HepG2 (cell line): ENCODE data around the gene MBD5. TPM values are rescaled to one million over a fixed set of nuclear protein-coding genes. Genes with fewer than 3 reads are reported as not detected.

Source experiments
- ATAC-seq: fragments of 200-7000 bp; cut with Tn5 transposase; 3 replicates; pipeline ENCODE4 v1.9.1; 2020; ENCODE audit warnings: mild to moderate bottlenecking, moderate library complexity
- BruUV-seq: library from RNA; stranded (reverse); fragments of 400-500 nt; replicated peaks from 2 replicates; lab custom pipeline; 2021; lab: Mats Ljungman, UMichigan
- CTCF ChIA-PET: fragments of 300-600 bp; formaldehyde crosslinking; extraction: SDS; loops from one replicate; lab custom pipeline; 2021; ENCODE audit warnings: low total read pairs, inconsistent platforms, low intra/inter-chr PET ratio; lab: Yijun Ruan, JAX
- POLR2A ChIA-PET: fragments of 350-600 bp; sonication (Branson Sonifier 250); formaldehyde crosslinking; loops from one replicate; lab custom pipeline; 2020; ENCODE audit warnings: antibody characterized with exemption, inconsistent platforms; lab: Yijun Ruan, JAX
- DNase-seq: peaks from one replicate; pipeline ENCODE4 v3.0.0-alpha.2; 2015; ENCODE audit warnings: low spot score
- FAIRE-seq: peaks from 3 replicates; lab custom pipeline; 2011; peaks lifted over from hg19 to GRCh38; lab: Jason Lieb, UNC
- H2AFZ ChIP-seq: one replicate; pipeline ENCODE4 v1.6.1; 2011; ENCODE audit warnings: low read length, inconsistent platforms
- H3K27ac ChIP-seq: fragments of 300-600 bp; 3 replicates; pipeline ENCODE4 v1.8.0; 2011; ENCODE audit warnings: mixed run types, mild to moderate bottlenecking, mixed read lengths, low read length, inconsistent platforms; ENCODE audit not compliant: insufficient read depth; ENCODE audit errors: extremely low read length
- H3K27me3 ChIP-seq, 2 experiments: fragments of 200-600 bp in 1 of 2; 2 replicates in 1 of 2; 3 replicates in 1 of 2; pipeline versions ENCODE4 v1.6.0 to v1.8.0; 2011; ENCODE audit warnings: low read length in 2 of 2, mild to moderate bottlenecking in 2 of 2, moderate library complexity in 2 of 2, inconsistent platforms in 1 of 2; ENCODE audit not compliant: insufficient read depth in 2 of 2, control insufficient read depth in 1 of 2
- H3K36me3 ChIP-seq, 2 experiments: fragments of 200-600 bp in 1 of 2; replicated peaks in 1 of 2; 2 replicates in 1 of 2; 3 replicates in 1 of 2; pipeline versions ENCODE4 v1.5.1 to v1.8.0; 2011; ENCODE audit warnings: low read length in 2 of 2, inconsistent platforms in 1 of 2; ENCODE audit not compliant: insufficient read depth in 2 of 2, control insufficient read depth in 1 of 2
- H3K4me1 ChIP-seq: 2 replicates; pipeline ENCODE4 v1.5.1; 2012; ENCODE audit warnings: low read length, inconsistent platforms; ENCODE audit not compliant: insufficient read depth
- H3K4me2 ChIP-seq: 2 replicates; pipeline ENCODE4 v1.6.0; 2011; ENCODE audit warnings: low read depth, low read length, inconsistent platforms
- H3K4me3 ChIP-seq, 3 experiments: fragments of 200-600 bp in 1 of 3; sonication (generic), shearing (Covaris generic) in 1 of 3; replicated peaks in 1 of 3; 2 replicates each; pipeline ENCODE4 v1.5.1; 2011 to 2016; ENCODE audit warnings: low read length in 3 of 3, inconsistent platforms in 2 of 3, low read depth in 2 of 3, mild to moderate bottlenecking in 2 of 3, control low read depth in 1 of 3, mixed read lengths in 1 of 3; ENCODE audit not compliant: insufficient read depth in 1 of 3
- H3K79me2 ChIP-seq: one replicate; pipeline ENCODE4 v1.6.1; 2011; ENCODE audit warnings: low read length, inconsistent platforms; ENCODE audit not compliant: insufficient read depth
- H3K9ac ChIP-seq: 2 replicates; pipeline ENCODE4 v1.6.0; 2011; ENCODE audit warnings: mild to moderate bottlenecking, low read depth, low read length, inconsistent platforms; ENCODE audit not compliant: insufficient read depth
- H3K9me3 ChIP-seq: 2 replicates; pipeline ENCODE4 v1.5.1; 2012; ENCODE audit warnings: mild to moderate bottlenecking, low read length
- H4K20me1 ChIP-seq: 2 replicates; pipeline ENCODE4 v1.6.0; 2011; ENCODE audit warnings: inconsistent platforms, mild to moderate bottlenecking, low read length, moderate library complexity; ENCODE audit not compliant: insufficient read depth
- ATF7 ChIP-seq, 2 experiments: fragments of 450-650 bp in 1 of 2; sonication (generic) in 1 of 2; formaldehyde crosslinking in 1 of 2; IDR thresholded peaks; 2 replicates each; pipeline versions ENCODE4 v1.4.0 to v1.6.1; 2016 to 2020; ENCODE audit warnings: antibody characterized with exemption in 1 of 2, mild to moderate bottlenecking in 1 of 2, missing genetic modification reagents in 1 of 2
- CEBPB ChIP-seq: IDR thresholded peaks from 2 replicates; pipeline ENCODE4 v1.6.1; 2011; ENCODE audit warnings: low read depth, low read length, improper control_type of control experiment, borderline replicate concordance
- FIP1L1 ChIP-seq: fragments of 200-400 bp; formaldehyde crosslinking; IDR thresholded peaks from 2 replicates; pipeline ENCODE4 v1.6.1; 2018; ENCODE audit warnings: low read depth, mild to moderate bottlenecking, low read length, moderate library complexity, borderline replicate concordance; ENCODE audit not compliant: insufficient read depth
- MAFK ChIP-seq, 2 experiments: IDR thresholded peaks in 1 of 2; conservative IDR thresholded peaks in 1 of 2; 2 replicates each; pipeline ENCODE4 v1.6.1; 2011; ENCODE audit warnings: improper control_type of control experiment in 2 of 2, low read length in 2 of 2
- MLLT10 ChIP-seq: sonication (generic); formaldehyde crosslinking; IDR thresholded peaks from 2 replicates; pipeline ENCODE4 v1.4.0; 2020; ENCODE audit warnings: missing genetic modification reagents
- SMARCE1 ChIP-seq: fragments of 450-650 bp; IDR thresholded peaks from 2 replicates; pipeline ENCODE4 v1.6.1; 2017; ENCODE audit warnings: borderline replicate concordance
- SMC3 ChIP-seq: IDR thresholded peaks from 2 replicates; pipeline ENCODE4 v1.6.1; 2011; ENCODE audit warnings: low read length, improper control_type of control experiment
- SMYD3 ChIP-seq: sonication (generic); formaldehyde crosslinking; IDR thresholded peaks from 2 replicates; pipeline ENCODE4 v1.8.1; 2023; ENCODE audit warnings: mild to moderate bottlenecking, missing genetic modification reagents
- ZNF180 ChIP-seq: sonication (generic); formaldehyde crosslinking; IDR thresholded peaks from 2 replicates; pipeline ENCODE4 v1.4.0; 2020; ENCODE audit warnings: low read depth, missing genetic modification reagents, borderline replicate concordance
- ZNF234 ChIP-seq: sonication (generic); formaldehyde crosslinking; conservative IDR thresholded peaks from 2 replicates; pipeline ENCODE4 v1.5.1; 2020; ENCODE audit warnings: mild to moderate bottlenecking, missing genetic modification reagents
- ZNF253 ChIP-seq: sonication (generic); formaldehyde crosslinking; IDR thresholded peaks from 2 replicates; pipeline ENCODE4 v1.8.0; 2022; ENCODE audit warnings: mild to moderate bottlenecking, missing genetic modification reagents, borderline replicate concordance
- ZNF282 ChIP-seq: fragments of 450-650 bp; IDR thresholded peaks from 2 replicates; pipeline ENCODE4 v1.6.1; 2018; ENCODE audit not compliant: partially characterized antibody
- WGBS: methylation state at CpG from one replicate; pipeline ENCODE4 v1.1.6; 2017; ENCODE audit warnings: low lambda C conversion rate; 5-methylcytosine and 5-hydroxymethylcytosine counted together
- in situ Hi-C: cut with HindIII; loops from 2 replicates; pipeline ENCODE4 v1.10.0; 2017; ENCODE audit warnings: low pct_unique_long_range_greater_than_20kb; ENCODE audit not compliant: extremely low pct_ligation_motif_present
- intact Hi-C: fragments of 100-400 bp; cut with micrococcal nuclease; formaldehyde crosslinking; loops from one replicate; pipeline ENCODE4 v1.10.0; 2022; ENCODE audit not compliant: unreplicated experiment
- polyA plus RNA-seq, 8 experiments: library from polyadenylated mRNA; depleted of rRNA in 3 of 8; stranded (reverse) in 7 of 8; unstranded in 1 of 8; fragments of >200 nt; fragmentation: Illumina TruSeq in 4 of 8; extraction: Trizol in 4 of 8; gene quantifications; 2 replicates each; pipeline versions ENCODE4 v1.2.1 to v1.2.3, GENCODE V29; 2011 to 2016; ENCODE audit warnings: low read depth in 4 of 8, missing spikeins in 1 of 8, mixed read lengths in 1 of 8; ENCODE audit not compliant: insufficient read depth in 1 of 8
- total RNA-seq, 5 experiments: library from RNA; depleted of rRNA; stranded (reverse); fragments of >200 nt; fragmentation: Illumina TruSeq; extraction: Trizol; gene quantifications; 2 replicates each; pipeline ENCODE4 v1.2.3, GENCODE V29; 2016; ENCODE audit warnings: low read depth in 1 of 5
- TF ChIP-seq, protein P1 (sequence below): sonication (generic); formaldehyde crosslinking; IDR thresholded peaks from 2 replicates; pipeline ENCODE4 v1.5.1; 2020; ENCODE audit warnings: mild to moderate bottlenecking, missing genetic modification reagents, borderline replicate concordance

Gene MBD5
- total and polyA plus RNA-seq, 2 of the 13 experiments (the other 11 are each of a cell fraction or from before 2014, with no cell fraction given) = 13.5 to 26.4 TPM

DNA sequence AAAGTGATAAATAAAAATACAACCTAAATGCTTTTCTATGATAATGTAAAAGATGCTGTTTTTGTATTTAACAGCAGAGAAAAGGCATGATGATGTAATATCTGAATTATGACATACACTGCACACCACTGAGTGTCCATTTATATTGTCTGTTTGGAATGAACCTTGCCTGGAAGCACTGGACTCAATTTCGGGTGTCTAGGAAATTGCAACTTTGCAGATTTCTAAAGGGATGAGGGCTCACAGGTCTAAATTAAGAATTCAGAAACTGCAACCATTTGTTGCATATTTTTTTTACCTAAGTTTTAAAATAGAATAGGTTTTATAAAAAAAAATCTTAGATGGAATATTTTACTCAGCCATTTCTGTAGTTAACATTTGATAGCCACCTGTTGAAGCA lies 492.5 kb downstream of the MBD5 start:
- CTCF ChIA-PET = no interaction called here
- no peak for ATAC-seq
- Histone ChIP-seq H3K4me1 (peaks cover 18% of the 10 kb centered on the region), H4K20me1 (no peaks in the 10 kb centered on the region), H3K4me3 (no peak overlapping the region), H3K36me3 (no peaks in the 10 kb centered on the region), H3K9ac (no peak overlapping the region), H3K9me3 (no peaks in the 10 kb centered on the region), H2AFZ (no peak overlapping the region), H3K79me2 (no peaks in the 10 kb centered on the region)
- DNase-seq = no peak
- in situ Hi-C loops = no loop called here
- POLR2A ChIA-PET = no interaction called here
- BruUV-seq = no TSS peak
- no peak for FAIRE-seq
- intact Hi-C loops = no loop called here
- TF ChIP-seq, protein P1, sequence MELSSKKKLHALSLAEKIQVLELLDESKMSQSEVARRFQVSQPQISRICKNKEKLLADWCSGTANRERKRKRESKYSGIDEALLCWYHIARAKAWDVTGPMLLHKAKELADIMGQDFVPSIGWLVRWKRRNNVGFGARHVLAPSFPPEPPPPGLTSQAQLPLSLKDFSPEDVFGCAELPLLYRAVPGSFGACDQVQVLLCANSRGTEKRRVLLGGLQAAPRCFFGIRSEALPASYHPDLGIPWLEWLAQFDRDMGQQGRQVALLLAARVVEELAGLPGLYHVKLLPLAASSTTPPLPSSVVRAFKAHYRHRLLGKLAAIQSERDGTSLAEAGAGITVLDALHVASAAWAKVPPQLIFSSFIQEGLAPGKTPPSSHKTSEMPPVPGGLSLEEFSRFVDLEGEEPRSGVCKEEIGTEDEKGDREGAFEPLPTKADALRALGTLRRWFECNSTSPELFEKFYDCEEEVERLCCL = no peak
- TF ChIP-seq MAFK (conservative IDR thresholded peaks at IDR 0.05 in 1 of 2, IDR thresholded peaks at IDR 0.05 in 1 of 2; ENCODE audit: low read length in 2 of 2) (peak; percentile 47 to 62; a peak in 3 of 4 replicates), ATF7 (IDR thresholded peaks at IDR 0.05) (0 out of 2 replicates have a peak, but pooled peaks have one; percentile 12), ATF7 (CRISPR knock-in tag; IDR thresholded peaks at IDR 0.05) (no peak), CEBPB (0 out of 2 replicates have a peak, but pooled peaks have one; percentile 14)
- TF ChIP-seq, all 625 proteins: peak for 3
- Histone ChIP-seq H3K27me3 (no peaks in the 10 kb centered on the region), H3K27ac (no peak overlapping the region), H3K4me2 (no peak overlapping the region)
- 61% methylated on average over 1 of the region's 1 CpG for WGBS

GRCh38 chr2:148515120-148515519 lies 494.2 kb downstream of the MBD5 start:
- FAIRE-seq = peak; percentile 4
- Histone ChIP-seq H4K20me1 (no peaks in the 10 kb centered on the region), H3K36me3 (no peaks in the 10 kb centered on the region), H3K9me3 (no peaks in the 10 kb centered on the region), H3K27me3 (no peaks in the 10 kb centered on the region), H3K4me3 (no peak overlapping the region), H3K79me2 (no peaks in the 10 kb centered on the region), H2AFZ (no peak overlapping the region), H3K4me1 (peaks cover 3% of the 10 kb centered on the region), H3K27ac (no peak overlapping the region)
- CTCF ChIA-PET = no interaction called here
- POLR2A ChIA-PET = no interaction called here
- WGBS = 28% methylated on average over 1 of the region's 1 CpG
- TF ChIP-seq ZNF253 (CRISPR knock-in tag) (no peak), SMARCE1 (no peak), SMC3 (no peak), ZNF282 (no peak), MLLT10 (no peak), ZNF180 (CRISPR knock-in tag) (no peak), SMYD3 (CRISPR knock-in tag) (no peak), FIP1L1 (no peak), ZNF234 (CRISPR knock-in tag) (no peak)
- TF ChIP-seq, all 625 proteins: peak for 0
- ATAC-seq = no peak
- in situ Hi-C loops = no loop called here
- intact Hi-C loops = no loop called here
- DNase-seq = no peak
- no TSS peak for BruUV-seq
- Histone ChIP-seq H3K9ac (no peak overlapping the region), H3K4me2 (no peak overlapping the region)
